GM20431 (cell line): ENCODE results near the gene MCM3AP.
"Not testable (repeated sequence)": the region's sequence is repeated elsewhere in the genome, so short reads cannot be mapped to it uniquely, and the experiment has no call there.

Source experiments
- in situ Hi-C: fragments of 300-500 bp; cut with MseI, MboI; formaldehyde crosslinking; loops from one replicate; pipeline ENCODE4 v1.15.0; 2020; ENCODE audit warnings: low sequenced_read_pairs; ENCODE audit not compliant: unreplicated experiment

The MCM3AP gene

DNA sequence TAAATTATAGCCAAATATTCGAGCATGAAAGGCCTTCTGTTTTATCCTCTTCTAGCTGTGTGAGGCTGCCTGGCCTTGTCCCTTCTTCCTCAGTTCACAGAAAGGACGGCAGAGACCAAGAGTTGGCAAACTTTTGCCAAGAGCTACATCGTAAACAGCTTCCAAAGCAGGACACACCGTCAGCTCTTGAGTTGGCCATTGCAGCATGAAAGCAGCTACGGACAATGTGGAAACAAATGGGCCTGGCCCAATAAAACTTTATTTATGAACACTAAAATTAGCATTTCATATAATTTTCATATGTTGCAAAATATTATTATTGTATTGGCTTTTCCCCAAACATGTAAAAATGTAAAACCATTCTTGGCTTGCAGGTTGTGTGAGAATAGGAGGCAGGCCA, 27.5 kb upstream of the MCM3AP start:
- in situ Hi-C loops: no loop called here

DNA sequence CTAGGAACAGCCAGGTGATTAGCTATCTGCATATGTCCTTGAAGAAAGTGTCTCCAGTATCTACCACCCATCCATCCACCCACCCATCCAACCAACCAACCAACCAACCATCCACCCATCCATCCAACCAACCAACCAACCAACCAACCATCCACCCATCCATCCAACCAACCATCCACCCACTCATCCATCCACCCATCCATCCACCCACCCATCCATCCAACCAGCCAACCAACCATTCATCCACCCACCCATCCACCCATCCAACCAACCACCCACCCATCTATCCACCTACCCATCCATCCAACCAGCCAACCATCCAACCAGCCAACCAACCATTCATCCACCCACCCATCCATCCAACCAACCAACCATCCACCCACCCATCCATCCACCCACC, 26.2 kb upstream of the MCM3AP start:
- in situ Hi-C loops: no loop called here

DNA sequence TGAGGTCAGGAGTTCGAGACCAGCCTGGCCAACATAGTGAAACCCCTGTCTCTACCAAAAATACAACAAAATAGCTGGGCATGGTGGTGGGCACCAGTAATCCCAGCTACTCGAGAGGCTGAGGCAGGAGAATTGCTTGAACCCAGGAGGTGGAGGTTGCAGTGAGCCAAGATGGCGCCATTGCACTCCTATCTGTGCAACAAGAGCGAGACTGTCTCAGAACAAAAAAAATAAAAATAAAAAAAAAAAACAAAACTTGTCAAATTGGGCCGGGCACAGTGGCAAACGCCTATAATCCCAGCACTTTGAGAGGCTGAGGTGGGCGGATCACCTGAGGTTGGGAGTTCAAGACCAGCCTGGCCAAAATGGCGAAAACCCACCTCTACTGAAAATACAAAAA, 24.8 kb upstream of the MCM3AP start:
- in situ Hi-C loops: not testable (repeated sequence)

DNA sequence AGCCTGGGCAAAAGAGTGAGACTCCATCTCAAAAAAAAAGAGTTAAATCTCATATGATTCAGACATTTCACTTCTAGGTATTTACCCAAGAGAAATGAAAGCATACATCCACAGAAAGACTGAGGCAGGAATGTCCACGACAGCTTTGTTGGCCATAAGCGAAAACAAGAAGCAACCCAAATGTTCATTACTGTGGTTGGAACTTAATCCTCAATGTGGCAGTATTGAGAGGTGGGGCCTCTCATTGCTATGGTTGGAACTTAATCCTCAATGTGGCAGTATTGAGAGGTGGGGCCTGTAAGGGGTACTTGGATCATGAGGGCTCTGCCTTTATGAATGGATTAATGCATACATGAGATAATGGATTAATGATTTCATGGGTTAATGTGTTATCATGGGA, 23.0 kb upstream of the MCM3AP start:
- in situ Hi-C loops: no loop called here

DNA sequence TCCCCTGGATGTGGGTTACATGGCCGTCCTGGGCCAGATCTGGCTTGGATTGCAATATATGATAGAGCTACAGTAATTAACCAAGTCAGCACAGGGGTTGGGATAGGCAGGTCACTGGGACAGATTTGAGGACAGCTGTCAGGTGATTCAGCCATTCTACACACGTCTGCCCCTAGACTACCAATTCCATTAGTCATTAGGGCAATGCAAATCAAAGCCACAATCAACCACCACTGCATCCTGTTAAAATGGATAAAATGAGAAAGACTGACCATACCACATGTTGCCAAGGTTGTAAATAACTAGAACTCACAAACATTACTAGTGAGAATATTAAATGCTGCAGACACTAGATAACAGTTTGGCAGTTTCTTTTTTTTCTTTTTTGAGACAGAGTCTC, 22.2 kb upstream of the MCM3AP start:
- in situ Hi-C loops: no loop called here

DNA sequence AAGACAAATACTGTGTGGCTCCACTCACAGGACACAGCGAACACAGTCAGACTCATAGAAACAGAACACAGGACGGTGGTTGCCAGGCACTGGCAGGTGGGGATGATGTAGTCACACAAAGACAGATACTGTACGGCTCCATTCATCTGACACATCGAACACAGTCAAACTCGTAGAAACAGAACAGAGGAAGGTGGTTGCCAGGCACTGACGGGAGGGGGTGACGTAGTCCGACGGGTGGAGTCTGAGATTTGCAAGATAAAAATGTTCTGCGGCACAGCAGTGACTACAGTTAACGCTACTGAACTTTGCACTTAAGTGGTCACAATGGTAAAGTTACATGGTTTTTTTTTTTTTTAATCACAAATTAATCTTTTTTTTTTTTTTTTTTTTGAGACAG, 19.5 kb upstream of the MCM3AP start:
- in situ Hi-C loops: no loop called here

DNA sequence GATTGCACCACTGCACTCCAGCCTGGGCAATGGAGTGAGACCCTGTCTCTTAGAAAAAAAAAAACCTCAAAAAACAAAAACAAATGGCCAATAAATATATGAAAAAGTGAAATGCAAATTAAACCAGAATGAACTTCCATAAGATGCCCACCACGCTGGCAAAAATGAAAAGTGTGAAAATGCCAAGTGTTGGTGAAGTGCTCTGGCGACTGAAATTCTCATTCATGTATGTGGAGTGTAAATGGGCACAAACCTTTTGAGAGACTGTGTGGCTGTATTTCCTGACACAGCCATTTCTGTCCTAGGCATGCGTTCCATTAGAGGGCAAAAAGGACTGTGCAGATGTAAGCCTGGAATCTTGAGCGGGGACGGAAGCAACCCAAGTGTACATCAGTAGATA, 19.0 kb upstream of the MCM3AP start:
- in situ Hi-C loops: no loop called here

DNA sequence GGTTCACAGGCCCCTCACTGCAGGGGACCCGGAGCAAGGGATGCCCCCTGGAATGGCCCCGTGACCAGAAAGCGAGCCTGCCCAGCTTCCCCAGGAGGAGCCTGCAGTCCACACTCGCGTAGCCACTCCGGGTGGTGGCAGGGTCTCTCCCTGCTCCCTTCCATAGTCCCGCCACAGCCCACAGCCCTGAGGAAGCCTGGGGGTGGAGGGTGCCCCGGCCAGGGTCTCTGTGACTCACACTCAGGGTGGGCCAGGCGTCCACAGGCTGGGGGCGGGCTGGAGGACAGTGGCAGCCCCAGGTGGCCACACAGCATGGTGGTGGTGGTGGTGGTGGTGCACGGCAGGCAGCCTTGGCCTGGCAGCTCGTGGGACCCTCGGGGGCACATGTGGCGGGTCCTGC, 16.3 kb upstream of the MCM3AP start:
- in situ Hi-C loops: no loop called here

DNA sequence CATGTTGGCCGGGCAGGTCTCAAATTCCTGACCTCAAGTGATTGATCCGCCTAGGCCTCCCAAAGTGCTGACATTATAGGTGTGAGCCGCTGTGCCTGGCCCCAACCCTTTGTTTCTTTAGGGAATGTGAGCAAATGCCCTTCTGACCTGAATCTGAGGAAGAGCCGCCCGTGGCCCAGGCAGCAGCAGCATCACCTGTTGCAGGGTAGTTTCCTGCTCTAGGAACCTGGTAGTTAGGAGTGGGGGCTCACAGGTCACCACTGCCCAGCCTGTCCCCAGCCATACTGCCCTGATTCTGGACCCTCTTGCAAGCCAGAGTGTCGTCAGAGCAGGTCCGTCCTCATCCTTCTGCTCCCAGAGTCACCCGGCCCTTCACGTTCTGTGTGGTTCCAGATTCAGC, 13.8 kb upstream of the MCM3AP start:
- in situ Hi-C loops: no loop called here

DNA sequence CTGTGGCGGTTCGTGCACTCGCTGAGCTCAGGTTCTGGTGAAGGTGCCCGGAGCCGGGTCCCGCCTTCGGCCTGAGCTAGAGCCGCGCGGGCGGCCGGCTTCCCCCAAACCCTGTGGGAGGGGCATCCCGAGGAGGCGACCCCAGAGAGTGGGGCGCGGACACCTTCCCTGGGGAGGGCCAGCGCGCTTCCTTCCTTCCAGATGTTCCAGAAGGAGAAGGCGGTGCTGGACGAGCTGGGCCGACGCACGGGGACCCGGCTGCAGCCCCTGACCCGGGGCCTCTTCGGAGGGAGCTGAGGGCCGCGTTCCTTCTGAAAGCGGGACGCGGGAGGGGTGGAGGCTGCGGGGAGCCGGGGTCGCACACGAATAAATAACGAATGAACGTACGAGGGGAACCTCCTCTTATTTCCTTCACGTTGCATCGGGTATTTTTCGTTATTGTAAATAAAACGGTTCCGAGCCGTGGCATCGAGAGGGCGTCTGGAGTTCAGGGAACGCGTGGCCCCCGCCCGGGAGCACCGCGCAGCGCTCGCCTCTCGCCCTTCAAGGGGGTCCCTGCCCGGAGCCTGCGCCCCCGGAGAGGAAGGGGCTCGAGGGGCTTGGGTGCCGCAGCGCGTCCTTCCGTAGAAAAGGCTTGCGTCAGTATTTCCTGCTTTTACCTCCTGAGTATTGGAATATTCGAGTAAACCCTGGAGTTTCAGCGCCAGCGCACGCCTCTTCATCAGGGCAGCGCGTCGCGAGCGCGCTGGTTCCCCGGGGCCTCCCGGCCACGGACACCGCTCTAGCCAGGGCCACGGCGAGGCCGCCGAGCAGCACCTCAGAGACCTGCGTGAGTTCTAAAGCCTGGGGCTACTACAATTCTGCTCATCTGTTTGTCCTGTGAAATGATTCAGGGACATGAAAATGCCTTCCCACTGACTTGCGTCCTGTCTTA, 12.2 kb upstream of the MCM3AP start:
- in situ Hi-C loops: no loop called here

DNA sequence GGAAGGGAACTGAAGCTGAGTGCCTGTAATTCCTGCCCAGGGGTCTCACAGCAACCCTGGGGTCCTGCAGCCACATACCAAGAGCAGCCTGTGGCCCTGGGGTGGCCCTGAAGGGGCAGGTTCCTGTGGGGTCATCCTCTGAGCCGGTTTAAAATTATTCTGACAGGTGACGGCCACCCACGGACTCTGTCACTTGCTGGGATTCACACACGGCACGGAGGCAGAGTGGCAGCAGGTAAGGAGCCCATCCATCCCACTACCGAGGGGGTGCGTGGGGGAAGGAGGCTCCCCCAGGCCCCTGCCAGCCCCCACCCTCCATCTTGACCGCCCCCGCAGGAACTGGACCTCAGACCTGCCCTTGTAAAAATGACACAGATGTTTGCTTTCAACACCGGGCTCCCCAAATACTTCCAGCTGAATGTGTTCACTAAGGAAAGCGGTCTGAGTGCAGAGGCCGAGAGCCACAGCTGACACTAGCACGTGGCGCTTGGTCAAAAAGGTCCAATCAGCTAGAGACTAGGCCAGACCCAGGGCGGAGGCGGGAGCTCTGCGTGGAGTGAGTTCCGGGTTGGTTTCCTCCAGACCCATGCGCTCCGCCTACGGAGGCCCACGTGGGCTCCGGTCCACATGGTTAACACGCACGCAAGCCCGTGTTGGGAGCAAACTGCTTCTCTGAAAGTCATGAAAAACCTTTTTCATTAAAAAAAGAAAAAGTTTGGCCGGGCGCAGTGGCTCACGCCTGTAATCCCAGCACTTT, 10.8 kb upstream of the MCM3AP start:
- in situ Hi-C loops: no loop called here

DNA sequence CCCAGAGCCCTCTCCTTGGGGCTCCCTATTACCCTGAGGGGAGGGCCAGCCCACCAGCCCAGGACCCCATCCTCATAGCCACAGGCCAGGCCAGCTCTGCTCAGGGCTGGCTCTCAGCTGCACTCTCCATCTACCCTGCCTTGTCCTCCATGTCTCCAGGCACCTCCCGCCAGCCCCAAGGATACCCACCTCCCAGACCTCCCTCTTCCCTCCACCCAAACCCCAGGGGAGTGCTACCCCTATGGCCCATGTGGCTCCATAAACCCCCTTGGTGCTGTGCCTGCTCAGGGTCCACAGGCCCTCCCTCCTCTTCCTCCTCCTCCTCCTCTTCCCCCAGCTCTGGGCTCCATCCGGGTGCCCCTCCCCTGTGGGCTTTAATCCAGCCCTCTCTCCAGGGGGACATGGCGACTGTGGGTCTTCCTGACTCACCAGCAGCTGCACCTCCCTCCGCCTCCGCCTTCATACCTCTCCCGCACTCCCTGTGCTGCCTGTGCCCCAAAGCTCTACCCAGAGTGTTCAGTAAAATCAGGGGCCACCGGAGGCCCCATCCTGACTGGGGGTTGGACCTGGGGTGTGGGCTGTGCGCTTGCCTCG, 9.9 kb upstream of the MCM3AP start:
- in situ Hi-C loops: no loop called here

DNA sequence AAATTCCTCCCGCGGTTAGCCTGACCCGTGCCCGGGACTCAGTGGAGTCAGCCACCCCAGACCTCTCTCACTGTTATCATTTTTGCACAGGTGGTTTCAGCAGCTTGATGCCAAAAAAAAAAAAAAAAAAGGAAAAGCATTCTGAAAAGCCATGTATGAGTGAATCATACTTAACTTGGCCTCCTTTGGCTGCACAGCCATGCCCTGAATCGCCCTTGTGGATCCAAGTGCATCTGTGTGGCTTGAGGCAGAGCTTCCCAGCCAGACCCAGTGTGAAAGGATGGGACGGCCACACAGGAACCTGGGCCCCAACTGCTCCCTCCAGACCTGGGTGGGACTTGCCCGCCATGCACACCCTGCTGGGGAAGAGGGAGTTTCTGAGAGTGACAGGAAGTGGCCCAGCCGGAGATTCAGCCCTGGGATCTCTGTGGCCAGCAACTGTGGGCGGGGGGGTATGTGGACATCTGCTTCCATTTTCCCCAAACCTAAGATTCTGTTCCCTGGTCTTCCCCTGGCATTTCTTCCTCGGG, 9.3 kb upstream of the MCM3AP start:
- in situ Hi-C loops: no loop called here

DNA sequence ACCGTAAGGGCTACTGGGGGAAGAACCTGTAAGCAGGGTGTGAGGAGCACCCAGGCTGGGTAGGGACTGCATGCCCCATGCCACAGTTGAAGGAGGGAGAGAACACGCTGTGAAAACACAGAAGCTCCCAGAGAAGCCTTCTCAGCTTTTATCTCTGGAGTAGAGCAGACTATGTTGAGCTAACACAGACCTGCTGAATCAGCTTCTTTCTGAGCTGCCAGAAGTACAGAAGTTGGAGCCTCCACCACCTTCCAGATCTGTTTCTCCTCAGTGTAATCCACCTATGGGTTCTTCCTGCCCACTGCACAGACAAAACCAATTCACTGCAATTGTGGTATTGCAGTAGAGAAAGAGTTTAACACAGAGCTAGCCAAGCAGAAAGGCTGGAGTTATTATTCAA, 6.2 kb upstream of the MCM3AP start:
- in situ Hi-C loops: no loop called here

DNA sequence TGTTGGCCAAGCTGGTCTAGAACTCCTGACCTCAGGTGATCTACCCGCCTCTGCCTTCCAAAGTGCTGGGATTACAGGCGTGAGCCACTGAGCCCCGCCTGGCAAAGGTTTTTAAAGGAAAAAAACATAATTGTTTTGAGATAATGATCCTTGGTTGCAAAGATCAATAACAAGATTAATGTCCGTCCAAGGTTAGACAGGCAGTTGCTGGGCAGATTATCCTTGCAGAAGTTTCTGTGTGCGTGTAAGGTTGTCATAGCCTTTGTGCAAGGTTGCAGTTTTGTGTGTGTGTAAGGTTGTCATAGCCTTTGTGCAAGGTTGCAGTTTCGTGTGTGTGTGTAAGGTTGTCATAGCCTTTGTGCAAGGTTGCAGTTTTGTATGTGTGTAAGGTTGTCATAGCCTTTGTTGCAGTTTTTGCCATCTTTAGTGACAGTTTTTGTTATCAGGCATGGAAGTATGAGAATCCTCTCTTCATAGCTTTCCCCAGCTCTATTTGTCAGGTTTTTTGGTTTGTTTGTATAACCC, 4.3 kb upstream of the MCM3AP start:
- in situ Hi-C loops: no loop called here

DNA sequence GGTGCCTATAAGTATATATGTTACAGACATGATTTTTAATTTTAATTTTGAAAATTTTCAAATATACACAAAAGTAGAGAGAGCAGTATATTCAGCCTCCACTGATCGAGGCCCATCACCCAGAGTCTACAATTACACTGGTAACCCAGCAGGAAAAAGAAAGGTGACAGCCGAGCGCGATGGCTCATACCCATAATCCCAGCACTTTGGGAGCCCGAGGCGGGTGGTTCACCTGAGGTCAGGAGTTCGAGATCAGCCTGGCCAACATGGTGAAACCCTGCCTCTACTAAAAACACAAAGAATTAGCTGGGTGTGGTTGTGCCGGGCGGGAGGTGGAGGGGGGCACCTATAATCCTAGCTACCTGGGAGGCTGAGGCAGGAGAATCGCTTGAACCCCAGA, 2.1 kb upstream of the MCM3AP start:
- in situ Hi-C loops: no loop called here

DNA sequence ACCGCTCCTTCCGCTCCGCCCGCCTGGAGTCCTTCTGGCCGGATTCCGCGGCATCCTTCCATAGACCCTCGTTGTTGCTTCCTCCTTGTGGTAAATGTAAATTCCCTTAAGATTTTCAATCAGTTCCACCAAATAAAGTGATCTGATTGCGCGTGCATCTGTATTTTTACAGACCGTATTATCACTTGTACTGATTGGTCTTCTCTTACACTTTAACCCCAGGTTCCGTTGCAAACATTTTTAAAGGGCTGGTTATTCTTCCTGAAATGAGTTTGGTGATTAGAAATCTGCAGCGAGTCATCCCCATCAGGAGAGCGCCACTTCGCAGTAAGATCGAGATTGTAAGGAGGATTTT, 1.2 kb upstream of the MCM3AP start:
- in situ Hi-C loops: no loop called here

DNA sequence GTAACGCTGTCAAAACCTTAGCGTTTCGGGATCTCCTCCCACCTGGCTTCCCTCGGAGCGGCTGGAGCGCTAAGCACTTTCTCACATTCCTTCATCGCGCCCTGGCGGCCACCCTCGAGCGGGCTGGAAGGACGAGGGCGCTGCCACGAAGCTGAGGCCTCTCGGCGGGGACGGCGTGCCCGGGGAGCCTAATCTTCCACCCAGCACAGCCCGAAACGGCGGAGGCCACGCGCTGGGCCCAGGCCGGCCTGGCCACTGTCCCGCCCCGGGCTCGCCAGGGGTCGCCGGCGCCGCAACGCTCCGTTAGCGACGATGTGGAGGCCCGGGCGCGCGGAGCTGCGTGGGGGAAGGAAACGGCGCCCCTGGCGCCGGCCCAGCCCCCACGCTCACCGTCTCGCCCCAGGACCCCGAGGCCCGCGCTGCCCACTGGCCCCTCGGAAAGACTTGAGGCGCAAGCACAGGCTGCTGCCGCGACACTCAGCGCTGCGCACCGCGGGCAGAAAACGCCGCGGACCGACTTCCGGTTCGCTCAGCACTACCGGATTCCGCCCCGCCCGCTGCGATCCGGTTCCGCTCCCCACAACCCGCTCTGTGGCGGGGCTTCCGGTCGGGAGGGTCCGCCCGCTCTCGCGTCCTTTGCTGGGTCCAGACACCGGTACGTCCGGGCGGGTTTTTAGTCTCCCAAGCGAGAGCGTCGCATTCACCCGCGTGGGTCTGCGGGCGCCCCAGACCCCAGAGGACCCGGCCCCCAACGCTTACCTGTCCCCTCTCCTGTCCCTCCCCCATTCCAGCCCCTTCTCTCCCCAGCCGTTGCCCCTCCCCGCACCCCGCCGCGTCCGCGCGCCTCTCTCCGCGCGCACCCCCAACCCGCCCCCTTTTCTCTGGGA, 593 bp upstream of the MCM3AP start, which contains the start of gene YBEY:
TSS of gene YBEY (plus strand) at position 582 of the 887 bp plus-strand sequence. CDS start 572 bp downstream, outside the sequence.
- in situ Hi-C loops: no loop called here

DNA sequence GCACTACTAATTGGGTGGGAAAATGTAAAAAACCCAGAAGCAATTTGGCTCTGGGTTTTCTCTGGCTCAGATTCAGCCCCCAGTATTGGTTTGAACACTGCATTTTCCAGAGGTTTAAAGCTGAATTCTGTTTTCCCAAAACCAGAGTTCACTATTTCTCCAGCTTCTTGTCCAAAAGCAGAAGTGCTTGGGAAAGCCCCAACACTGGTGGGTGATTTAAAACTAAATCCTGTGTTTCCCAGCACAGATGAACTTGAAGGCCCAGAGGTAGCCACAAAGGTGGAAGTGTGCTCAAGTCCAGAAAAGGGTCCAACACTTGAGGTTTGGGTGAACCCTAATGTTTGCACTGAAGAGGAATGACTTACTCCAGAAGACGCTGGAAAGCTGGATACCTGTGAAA, 678 bp downstream of the MCM3AP start:
- in situ Hi-C loops: no loop called here
